Measurements from ENCODE around the gene PLCB1.

- TF ChIP-seq POLR2AphosphoS5 (IDR thresholded peaks at IDR 0.05; ENCODE audit: borderline replicate concordance, low read depth, low read length): no peak
- TF ChIP-seq FOXP2 (optimal IDR thresholded peaks at IDR 0.05; ENCODE audit: control extremely low read depth, extremely low read length, insufficient read depth): no peak
- no peak for TF ChIP-seq EZH2 (IDR thresholded peaks at IDR 0.05)
These were observed 159.1 kb downstream of the PLCB1 start for GRCh38 chr20:8291200-8291599.

Data from SK-N-MC (cell line).